HG03060 (cell line): Measurements from ENCODE around the gene NDUFAF8.
A peak's percentile ranks its signal among the peaks of the same experiment; 100 is the strongest.

Experiments used
- ATAC-seq: cut with Tn5 transposase; IDR thresholded peaks from one replicate; pipeline ENCODE4 v1.9.1; 2021; ENCODE audit warnings: low read depth, moderate number of reproducible peaks; ENCODE audit not compliant: unreplicated experiment

NDUFAF8 gene, protein sequence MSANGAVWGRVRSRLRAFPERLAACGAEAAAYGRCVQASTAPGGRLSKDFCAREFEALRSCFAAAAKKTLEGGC

GRCh38 chr17:81238815-81239713, at the start of gene NDUFAF8, which contains the start of gene TEPSIN:
Gene NDUFAF8 (plus strand): TSS chr17:81239318. CDS start chr17:81239364, 46 bp downstream.
Gene TEPSIN (minus strand): TSS chr17:81239055. CDS start chr17:81239033, 22 bp downstream.
- peak; percentile 85 for ATAC-seq

DNA sequence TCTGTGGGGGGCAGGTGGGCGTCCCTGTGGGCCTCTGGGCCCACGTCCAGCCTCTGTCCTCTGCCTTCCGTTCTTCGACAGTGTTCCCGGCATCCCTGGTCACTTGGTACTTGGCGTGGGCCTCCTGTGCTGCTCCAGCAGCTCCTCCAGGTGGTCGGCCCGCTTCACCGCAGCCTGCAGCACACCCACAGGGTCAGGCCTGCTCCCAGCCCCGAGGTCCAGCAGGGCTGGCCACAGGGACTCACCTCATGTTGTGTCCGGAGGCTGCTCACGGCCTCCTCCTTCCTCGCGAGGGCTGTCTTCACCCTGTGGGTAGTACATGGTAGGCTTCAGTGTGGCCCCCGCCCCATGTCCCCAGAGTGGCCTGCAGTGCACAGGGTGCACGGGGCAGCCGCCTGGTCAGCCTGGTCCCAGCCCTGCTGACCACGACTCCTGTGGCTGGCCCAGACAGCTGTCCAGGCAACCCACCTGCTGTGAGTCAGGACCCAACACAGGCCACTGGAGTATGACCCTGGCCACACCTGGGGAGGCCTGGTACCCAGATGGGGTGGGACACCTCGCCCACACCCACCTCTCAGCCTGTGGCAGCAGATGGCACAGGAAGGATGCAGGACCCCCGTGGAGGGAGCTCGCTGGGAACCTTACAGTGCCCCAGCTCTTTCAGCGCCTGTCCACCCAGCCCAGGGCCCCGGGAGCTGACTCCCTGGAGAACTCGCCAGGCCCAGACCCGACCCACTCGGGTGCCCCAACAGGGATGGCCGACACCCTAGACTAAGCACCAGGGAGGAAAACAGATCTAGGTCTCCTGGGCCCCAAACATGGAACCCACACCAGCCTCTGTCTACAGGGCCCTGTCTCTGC, 49.2 kb upstream of the NDUFAF8 start:
- no peak for ATAC-seq

- ATAC-seq: no peak
Measured at GRCh38 chr17:81190591-81190990, 48.5 kb upstream of the NDUFAF8 start.

- ATAC-seq: no peak
Measured at GRCh38 chr17:81191116-81191515, 48.0 kb upstream of the NDUFAF8 start.

DNA sequence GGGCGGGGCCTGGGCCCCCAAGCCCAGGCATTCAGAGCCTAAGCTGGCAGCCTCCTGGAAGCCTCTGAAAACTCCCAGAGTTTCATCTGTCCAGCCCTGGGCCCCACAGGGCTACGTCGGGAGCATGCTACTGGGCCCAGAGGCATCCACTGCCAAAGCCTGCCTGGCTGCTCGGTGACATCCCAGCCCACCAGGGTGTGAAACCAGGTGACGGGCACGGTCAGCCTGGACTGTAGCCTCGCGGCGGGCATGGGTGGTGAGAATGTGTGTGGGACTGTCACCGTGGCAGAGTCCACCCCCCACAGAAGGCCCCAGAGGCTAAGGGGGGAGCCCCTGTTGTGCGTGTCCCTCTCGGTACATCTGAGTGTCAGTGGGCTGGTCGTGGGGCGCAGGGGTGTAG, 47.5 kb upstream of the NDUFAF8 start:
- ATAC-seq: no peak

- no peak for ATAC-seq
Measured at GRCh38 chr17:81192386-81193050, 46.6 kb upstream of the NDUFAF8 start.

DNA sequence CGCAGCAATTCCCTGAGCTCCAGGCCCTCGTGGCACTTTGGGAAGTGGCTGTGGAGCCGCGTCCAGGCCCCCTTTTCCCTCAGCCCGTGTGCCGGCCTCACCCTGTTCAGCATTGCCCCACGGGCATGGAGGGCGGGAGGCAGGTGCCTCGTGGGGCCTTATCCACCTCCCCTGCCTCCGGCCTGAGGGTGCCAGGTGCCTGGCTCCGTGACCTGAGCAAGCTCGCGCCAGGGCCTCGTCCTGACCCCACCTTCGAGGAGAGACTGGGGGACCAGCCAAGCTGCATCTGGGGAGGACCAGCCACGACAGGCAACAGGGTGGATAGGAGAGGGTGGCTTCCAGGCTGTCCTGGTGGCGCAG, 46.1 kb upstream of the NDUFAF8 start:
- ATAC-seq: no peak

DNA sequence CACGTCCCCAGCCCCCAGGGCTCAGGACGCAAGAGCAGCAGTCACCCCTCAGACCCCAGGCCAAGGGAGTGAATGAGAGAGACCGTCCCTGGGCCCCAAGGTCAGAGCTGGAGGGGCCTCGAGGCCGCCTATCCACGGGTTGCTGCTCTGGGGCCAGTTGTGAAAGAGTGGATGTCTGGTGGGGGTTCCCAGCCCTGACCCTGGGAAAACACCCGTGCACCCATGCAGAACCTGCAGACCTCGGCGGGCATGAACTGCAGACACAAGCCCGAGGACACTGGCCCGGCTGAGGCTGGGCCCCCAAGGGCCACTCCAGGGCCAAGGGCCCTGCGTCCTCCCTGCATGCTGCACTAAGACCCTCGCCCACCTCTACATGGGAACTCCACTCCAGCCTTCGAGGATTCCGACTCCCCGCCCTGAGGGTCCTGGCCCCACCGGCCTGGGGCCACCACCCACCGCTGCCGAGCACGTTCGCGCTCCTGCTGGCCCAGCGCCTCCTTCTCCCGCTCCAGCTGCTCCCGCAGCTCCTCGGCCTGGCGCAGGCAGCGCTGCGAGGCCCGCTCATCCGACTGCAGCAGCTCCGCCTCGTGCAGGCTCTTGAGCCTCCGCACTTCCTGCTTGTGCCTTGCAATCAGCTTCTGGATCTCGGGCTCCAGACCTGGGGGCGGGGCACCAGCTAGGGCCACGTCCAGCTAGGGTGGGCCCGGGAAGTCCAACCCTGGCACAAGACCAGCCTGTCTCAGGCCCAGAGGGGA, 45.5 kb upstream of the NDUFAF8 start:
- no peak for ATAC-seq

DNA sequence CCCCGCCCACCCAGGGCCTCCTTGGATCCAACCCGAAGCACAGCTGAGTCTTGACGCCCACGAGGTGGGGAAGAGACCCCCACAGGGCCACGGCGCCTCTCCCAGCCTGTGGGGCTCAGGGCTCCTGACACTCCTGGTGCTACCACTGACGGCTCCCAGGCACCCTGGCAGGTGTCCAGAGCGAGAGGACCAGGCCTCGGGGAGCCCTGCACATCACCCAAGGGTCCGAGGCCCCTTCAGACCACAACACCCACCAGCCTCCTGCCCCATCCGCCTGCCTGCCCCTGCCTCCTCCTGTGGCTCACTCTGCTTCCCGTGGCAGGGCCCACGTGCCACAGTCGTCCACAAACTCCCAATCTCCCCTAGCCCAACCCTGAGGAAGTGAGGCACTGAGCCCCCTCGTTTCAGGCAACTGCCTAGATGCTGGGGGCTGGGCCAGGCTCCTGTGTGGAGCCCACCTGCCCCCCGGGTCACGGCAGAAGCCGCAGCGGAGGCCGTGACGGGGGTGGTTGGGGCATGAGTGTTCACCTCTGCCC, 44.8 kb upstream of the NDUFAF8 start:
- ATAC-seq: no peak

DNA sequence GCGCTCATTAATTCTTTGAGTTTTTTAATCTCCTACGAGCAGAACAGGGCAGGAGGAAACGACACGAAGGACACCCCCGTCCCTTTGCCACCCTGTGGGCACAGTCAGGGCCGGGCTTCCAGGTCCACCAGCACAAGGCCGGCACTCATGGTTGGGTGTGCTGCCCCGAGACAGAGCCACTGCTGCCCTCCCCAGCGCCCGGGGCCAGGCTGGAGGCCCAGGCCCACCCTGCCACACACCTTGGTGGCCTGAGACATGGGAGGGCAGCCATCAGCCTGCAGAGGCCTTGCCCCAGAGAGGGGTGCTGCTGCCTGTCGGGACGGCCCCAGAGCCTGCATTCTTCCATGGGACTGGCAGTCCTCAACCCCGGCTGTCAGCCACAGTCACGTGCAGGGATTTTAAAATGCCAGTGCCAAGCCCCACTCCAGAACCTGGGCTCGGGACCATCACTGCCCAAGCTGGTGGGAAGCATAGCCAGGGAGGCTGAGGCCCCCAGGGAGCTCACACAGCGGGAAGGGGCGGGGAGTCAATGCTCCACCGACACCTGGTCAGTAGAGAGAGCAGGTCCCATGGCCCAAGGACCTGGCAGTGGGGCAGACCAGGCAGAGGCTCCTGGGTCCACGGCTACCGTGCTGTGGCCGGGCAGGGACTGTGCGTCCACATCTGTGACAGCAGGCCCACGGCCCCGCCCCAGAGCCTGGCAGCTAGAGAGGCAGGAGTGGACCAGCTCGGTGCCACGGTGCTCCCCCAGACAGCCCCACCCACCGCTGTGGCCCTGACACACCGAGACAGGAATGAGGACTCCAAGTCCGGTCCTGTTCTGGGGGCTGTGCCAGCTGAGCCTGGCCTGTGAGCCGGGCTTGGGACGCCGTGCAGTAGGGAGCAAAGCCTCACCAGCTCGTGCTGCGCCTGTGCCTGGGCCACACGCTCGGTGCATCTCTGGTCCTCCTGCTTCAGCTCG, 43.9 kb upstream of the NDUFAF8 start:
- ATAC-seq: no peak

DNA sequence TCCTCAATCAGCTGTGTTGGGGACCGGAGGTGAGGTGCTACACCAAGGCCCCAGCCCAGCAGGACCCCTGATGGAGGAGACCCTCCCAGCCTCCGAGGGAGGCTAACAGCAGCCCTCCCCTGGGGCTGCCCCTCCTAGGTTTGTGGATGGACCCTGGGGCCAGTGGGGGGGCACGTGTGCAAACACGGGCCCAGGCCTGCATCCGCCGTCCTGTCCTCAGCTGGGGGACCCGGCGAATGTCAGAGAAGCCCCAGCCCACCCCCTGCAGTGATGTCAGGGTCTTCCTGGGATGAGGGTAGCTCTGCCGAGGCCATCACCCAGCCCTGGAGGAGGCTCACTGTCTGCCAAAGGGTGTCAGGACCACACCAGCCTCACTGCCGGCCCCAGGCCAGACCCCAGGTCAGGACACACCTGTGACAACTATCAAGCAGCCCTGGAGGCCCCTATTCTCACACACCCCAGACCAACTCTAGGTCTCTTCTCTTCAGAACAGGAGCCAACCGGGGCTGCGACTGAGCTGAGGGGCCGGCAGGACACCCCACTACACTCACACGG, 43.1 kb upstream of the NDUFAF8 start:
- ATAC-seq: no peak

DNA sequence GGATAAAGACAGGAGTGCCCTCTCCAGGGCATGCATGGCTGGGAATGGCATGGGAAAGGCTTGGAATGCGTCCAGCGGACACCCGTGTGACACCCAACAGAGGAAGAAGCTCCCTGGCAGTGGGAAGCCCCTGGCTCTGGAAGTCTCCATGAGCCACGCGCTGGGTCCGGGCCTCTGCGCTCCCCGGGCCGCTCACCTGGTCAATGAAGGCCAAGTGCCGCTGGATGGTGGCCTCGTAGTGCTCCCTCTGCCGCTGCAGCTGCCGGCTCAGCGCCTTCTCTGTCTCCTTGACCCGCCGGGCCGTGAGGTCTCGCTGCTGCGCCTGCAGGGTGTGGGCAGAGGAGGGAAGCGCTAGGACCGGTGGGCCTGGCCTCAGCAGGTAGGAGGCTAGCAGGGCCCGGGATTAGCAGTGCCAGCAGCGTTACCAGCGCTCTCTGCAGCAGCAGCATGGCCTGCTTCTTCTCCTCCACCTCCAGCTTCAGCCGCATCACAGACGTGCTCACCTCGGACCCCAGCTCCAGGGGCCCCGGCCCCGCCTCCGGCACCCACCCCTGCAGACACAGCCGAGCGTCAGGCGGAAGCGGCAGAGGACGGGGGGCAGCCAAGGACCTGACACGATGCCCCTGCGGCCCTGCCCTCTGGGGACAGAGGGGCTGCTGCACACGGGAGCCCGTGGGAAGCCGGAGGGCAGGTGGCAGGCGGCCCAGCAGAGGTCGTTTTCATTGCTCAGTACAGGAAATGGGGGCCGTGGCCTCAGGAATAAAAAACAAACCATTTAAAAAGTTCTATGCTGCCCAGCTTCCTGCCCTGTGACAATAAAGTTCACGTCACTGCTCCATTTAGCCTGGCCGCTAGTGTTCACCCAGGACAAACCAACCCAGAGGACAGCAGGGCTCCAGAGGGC, 42.4 kb upstream of the NDUFAF8 start:
- no peak for ATAC-seq

DNA sequence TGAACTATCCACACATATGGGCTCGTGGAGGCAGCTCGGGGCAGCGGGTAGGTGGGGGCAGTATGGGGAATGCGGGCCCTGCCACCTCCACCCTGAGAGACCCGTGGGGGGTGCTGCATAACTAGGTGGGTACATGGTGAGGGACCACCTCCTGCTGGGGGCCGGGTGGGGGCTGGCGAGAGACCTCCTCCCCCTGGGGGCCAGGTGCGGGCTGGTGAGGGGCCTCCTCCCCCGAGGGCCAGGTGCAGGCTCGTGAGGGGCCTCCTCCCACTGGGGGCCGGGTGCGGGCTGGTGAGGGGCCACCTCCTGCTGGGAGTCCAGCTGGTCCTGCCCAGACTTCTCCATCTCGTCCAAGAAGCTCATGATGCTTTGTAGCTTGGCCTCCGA, 41.7 kb upstream of the NDUFAF8 start:
- no peak for ATAC-seq

GRCh38 chr17:81197831-81198490, 41.2 kb upstream of the NDUFAF8 start:
- no peak for ATAC-seq

- no peak for ATAC-seq
Measured at GRCh38 chr17:81198826-81199481, 40.2 kb upstream of the NDUFAF8 start.

DNA sequence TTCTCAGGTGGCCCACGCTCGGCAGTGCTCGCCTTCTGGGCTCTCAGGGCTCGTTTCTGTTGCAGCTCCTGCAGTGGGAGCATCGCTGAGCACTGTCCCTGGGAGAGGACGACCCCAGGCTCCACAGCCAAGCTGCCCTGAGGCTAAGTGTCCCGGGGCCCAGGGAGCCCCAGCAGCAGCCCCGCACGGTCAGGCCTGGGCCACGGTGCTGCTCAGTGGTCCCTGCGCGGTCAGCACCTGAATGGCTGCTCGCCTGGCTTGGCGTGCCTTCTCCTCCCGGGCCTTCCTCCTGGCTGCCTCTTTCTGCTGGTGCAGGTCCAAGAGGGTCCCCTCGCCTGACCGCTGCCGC, 39.7 kb upstream of the NDUFAF8 start:
- ATAC-seq: no peak
